Measurements from ENCODE around the gene TRIM31.

DNA sequence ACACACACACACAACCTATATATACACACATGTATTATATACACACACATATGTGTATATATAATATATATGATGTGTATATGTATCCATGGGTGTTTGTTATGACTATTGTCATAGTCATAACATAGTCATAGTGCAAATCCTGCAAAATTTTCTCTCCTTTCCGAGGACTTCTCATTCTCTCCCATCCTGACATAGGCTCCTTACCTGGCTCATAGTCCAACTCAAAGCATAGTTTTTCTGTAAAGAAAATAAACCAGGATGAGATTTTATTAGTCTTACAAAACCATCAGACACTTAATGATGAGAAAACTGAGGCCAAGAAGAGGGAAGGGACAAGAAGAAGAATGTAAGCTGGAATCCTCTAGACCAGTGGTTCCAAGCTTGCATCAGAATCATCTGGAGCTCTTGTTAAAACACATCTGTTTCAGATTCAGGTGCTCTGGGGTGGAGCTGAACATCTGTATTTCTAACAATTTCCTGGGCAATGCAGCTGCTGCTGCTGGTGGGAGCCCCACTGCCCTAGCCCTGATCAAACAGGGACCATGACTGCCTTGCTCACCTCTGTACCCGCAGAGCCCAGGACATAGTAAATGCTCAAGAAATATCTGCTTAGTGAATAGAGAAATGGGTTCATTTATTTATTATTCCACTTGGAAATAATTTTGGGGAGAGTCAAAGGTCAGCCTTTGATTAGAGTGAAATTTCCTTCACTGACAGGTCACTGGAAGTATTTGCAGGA is 42.8 kb upstream of the TRIM31 start:
- no peak for TF ChIP-seq CTCF (IDR thresholded peaks at IDR 0.05)
- TF ChIP-seq POLR2A (IDR thresholded peaks at IDR 0.05), result no peak
- no peak for TF ChIP-seq EP300 (IDR thresholded peaks at IDR 0.05)
